ENCODE data around the gene DNAJC1.

Gene DNAJC1

GRCh38 chr10:22003964-22004281 is 393 bp upstream of the DNAJC1 start (continued):
- TF ChIP-seq ZNF501 (tag by site-specific recombination; IDR thresholded peaks at IDR 0.05) (peak; percentile 70; the same call in 1 of the 2 replicates), ZNF23 (tag by site-specific recombination; IDR thresholded peaks at IDR 0.05; ENCODE audit: borderline replicate concordance) (no peak), ZEB2 (tag by site-specific recombination; IDR thresholded peaks at IDR 0.05) (peak; percentile 3), ZNF175 (tag by site-specific recombination; IDR thresholded peaks at IDR 0.05) (no peak), ZNF335 (tag by site-specific recombination; conservative IDR thresholded peaks at IDR 0.05) (peak; percentile 67), ZNF701 (tag by site-specific recombination; IDR thresholded peaks at IDR 0.05) (no peak), ZNF394 (tag by site-specific recombination; IDR thresholded peaks at IDR 0.05; ENCODE audit: borderline replicate concordance) (no peak; the same call in 1 of the 2 replicates), BCL11A (tag by site-specific recombination; IDR thresholded peaks at IDR 0.05; ENCODE audit: low read depth) (no peak), SP7 (tag by site-specific recombination; IDR thresholded peaks at IDR 0.05) (peak; percentile 6; the same call in 1 of the 2 replicates), HOXD13 (CRISPR knock-in tag; IDR thresholded peaks at IDR 0.05; ENCODE audit: borderline replicate concordance) (no peak), BCL11B (tag by site-specific recombination; IDR thresholded peaks at IDR 0.05; ENCODE audit: low read depth) (no peak), ZNF48 (tag by site-specific recombination; IDR thresholded peaks at IDR 0.05) (no peak), ZNF302 (tag by site-specific recombination; IDR thresholded peaks at IDR 0.05; ENCODE audit: low read depth) (0 out of 2 replicates have a peak, but pooled peaks have one; percentile 27)
- TF ChIP-seq, protein P1, sequence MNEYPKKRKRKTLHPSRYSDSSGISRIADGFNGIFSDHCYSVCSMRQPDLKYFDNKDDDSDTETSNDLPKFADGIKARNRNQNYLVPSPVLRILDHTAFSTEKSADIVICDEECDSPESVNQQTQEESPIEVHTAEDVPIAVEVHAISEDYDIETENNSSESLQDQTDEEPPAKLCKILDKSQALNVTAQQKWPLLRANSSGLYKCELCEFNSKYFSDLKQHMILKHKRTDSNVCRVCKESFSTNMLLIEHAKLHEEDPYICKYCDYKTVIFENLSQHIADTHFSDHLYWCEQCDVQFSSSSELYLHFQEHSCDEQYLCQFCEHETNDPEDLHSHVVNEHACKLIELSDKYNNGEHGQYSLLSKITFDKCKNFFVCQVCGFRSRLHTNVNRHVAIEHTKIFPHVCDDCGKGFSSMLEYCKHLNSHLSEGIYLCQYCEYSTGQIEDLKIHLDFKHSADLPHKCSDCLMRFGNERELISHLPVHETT (tag by site-specific recombination; IDR thresholded peaks at IDR 0.05): 0 out of 2 replicates have a peak, but pooled peaks have one; percentile 18
- TF ChIP-seq, protein P2, sequence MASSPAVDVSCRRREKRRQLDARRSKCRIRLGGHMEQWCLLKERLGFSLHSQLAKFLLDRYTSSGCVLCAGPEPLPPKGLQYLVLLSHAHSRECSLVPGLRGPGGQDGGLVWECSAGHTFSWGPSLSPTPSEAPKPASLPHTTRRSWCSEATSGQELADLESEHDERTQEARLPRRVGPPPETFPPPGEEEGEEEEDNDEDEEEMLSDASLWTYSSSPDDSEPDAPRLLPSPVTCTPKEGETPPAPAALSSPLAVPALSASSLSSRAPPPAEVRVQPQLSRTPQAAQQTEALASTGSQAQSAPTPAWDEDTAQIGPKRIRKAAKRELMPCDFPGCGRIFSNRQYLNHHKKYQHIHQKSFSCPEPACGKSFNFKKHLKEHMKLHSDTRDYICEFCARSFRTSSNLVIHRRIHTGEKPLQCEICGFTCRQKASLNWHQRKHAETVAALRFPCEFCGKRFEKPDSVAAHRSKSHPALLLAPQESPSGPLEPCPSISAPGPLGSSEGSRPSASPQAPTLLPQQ (tag by site-specific recombination; IDR thresholded peaks at IDR 0.05): no peak

GRCh38 chr10:22002591-22003176 is 846 bp downstream of the DNAJC1 start:
- peak overlapping the region; percentile 87 for H3K27ac ChIP-seq (ENCODE audit: extremely low read depth, low read depth, low read length)
- H3K36me3 ChIP-seq (ENCODE audit: control insufficient read depth in 2 of 2, insufficient read depth in 1 of 2, low read length in 2 of 2): no peaks in the 10 kb centered on the region; a peak in 1 of 3 replicates
- POLR2A ChIA-PET: interaction anchor here (0.7 to 2.3 kb wide), 7 partner anchors 9 to 830 kb away, joined by 3 to 15 read pairs (median 5); partner anchors contain the start of gene COMMD3
- peak overlapping the region; percentile 80 for H3K4me3 ChIP-seq (ENCODE audit: low read depth, low read length)
- CTCF ChIA-PET: interaction anchor here (0.7 to 1.6 kb wide), 5 partner anchors 8 to 181 kb away, joined by 3 to 11 read pairs (median 4); no protein-coding TSS in a partner anchor
- H3K4me1 ChIP-seq (ENCODE audit: control insufficient read depth, insufficient read depth, low read length): no peaks in the 10 kb centered on the region
- H3K9me3 ChIP-seq (ENCODE audit: control insufficient read depth, insufficient read depth, low read depth, low read length): no peaks in the 10 kb centered on the region
- TF ChIP-seq, protein P3, sequence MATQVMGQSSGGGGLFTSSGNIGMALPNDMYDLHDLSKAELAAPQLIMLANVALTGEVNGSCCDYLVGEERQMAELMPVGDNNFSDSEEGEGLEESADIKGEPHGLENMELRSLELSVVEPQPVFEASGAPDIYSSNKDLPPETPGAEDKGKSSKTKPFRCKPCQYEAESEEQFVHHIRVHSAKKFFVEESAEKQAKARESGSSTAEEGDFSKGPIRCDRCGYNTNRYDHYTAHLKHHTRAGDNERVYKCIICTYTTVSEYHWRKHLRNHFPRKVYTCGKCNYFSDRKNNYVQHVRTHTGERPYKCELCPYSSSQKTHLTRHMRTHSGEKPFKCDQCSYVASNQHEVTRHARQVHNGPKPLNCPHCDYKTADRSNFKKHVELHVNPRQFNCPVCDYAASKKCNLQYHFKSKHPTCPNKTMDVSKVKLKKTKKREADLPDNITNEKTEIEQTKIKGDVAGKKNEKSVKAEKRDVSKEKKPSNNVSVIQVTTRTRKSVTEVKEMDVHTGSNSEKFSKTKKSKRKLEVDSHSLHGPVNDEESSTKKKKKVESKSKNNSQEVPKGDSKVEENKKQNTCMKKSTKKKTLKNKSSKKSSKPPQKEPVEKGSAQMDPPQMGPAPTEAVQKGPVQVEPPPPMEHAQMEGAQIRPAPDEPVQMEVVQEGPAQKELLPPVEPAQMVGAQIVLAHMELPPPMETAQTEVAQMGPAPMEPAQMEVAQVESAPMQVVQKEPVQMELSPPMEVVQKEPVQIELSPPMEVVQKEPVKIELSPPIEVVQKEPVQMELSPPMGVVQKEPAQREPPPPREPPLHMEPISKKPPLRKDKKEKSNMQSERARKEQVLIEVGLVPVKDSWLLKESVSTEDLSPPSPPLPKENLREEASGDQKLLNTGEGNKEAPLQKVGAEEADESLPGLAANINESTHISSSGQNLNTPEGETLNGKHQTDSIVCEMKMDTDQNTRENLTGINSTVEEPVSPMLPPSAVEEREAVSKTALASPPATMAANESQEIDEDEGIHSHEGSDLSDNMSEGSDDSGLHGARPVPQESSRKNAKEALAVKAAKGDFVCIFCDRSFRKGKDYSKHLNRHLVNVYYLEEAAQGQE (tag by site-specific recombination; IDR thresholded peaks at IDR 0.05): peak; percentile 41; the same call in 1 of the 2 replicates
- TF ChIP-seq ZNF366 (tag by site-specific recombination; conservative IDR thresholded peaks at IDR 0.05) (peak; percentile 47; the same call in 1 of the 2 replicates), ZNF335 (tag by site-specific recombination; conservative IDR thresholded peaks at IDR 0.05) (peak; percentile 90), ZXDB (tag by site-specific recombination; IDR thresholded peaks at IDR 0.05) (no peak), ZNF513 (tag by site-specific recombination; IDR thresholded peaks at IDR 0.05) (peak; percentile 9; the same call in 1 of the 2 replicates), ZNF629 (tag by site-specific recombination; IDR thresholded peaks at IDR 0.05) (0 out of 2 replicates have a peak, but pooled peaks have one; percentile 27), ZNF664 (tag by site-specific recombination; IDR thresholded peaks at IDR 0.05) (no peak), ZNF266 (tag by site-specific recombination; IDR thresholded peaks at IDR 0.05; ENCODE audit: low read depth) (no peak), ZNF311 (tag by site-specific recombination; IDR thresholded peaks at IDR 0.05; ENCODE audit: borderline replicate concordance) (no peak)
- TF ChIP-seq, protein P4, sequence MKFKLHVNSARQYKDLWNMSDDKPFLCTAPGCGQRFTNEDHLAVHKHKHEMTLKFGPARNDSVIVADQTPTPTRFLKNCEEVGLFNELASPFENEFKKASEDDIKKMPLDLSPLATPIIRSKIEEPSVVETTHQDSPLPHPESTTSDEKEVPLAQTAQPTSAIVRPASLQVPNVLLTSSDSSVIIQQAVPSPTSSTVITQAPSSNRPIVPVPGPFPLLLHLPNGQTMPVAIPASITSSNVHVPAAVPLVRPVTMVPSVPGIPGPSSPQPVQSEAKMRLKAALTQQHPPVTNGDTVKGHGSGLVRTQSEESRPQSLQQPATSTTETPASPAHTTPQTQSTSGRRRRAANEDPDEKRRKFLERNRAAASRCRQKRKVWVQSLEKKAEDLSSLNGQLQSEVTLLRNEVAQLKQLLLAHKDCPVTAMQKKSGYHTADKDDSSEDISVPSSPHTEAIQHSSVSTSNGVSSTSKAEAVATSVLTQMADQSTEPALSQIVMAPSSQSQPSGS (tag by site-specific recombination; IDR thresholded peaks at IDR 0.05; ENCODE audit: low read depth): peak; percentile 38; the same call in 1 of the 2 replicates
- TF ChIP-seq, protein P5, sequence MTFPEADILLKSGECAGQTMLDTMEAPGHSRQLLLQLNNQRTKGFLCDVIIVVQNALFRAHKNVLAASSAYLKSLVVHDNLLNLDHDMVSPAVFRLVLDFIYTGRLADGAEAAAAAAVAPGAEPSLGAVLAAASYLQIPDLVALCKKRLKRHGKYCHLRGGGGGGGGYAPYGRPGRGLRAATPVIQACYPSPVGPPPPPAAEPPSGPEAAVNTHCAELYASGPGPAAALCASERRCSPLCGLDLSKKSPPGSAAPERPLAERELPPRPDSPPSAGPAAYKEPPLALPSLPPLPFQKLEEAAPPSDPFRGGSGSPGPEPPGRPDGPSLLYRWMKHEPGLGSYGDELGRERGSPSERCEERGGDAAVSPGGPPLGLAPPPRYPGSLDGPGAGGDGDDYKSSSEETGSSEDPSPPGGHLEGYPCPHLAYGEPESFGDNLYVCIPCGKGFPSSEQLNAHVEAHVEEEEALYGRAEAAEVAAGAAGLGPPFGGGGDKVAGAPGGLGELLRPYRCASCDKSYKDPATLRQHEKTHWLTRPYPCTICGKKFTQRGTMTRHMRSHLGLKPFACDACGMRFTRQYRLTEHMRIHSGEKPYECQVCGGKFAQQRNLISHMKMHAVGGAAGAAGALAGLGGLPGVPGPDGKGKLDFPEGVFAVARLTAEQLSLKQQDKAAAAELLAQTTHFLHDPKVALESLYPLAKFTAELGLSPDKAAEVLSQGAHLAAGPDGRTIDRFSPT (tag by site-specific recombination; IDR thresholded peaks at IDR 0.05): no peak
